ENCODE data around the gene CCDC88C.

GRCh38 chr14:91270188-91270587 is 147.4 kb downstream of the CCDC88C start:
- no peak for TF ChIP-seq ZNF331 (CRISPR knock-in tag; IDR thresholded peaks at IDR 0.05; ENCODE audit: low read depth)
- TF ChIP-seq, protein P1, sequence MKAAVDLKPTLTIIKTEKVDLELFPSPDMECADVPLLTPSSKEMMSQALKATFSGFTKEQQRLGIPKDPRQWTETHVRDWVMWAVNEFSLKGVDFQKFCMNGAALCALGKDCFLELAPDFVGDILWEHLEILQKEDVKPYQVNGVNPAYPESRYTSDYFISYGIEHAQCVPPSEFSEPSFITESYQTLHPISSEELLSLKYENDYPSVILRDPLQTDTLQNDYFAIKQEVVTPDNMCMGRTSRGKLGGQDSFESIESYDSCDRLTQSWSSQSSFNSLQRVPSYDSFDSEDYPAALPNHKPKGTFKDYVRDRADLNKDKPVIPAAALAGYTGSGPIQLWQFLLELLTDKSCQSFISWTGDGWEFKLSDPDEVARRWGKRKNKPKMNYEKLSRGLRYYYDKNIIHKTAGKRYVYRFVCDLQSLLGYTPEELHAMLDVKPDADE (IDR thresholded peaks at IDR 0.05), result no peak
- no peak for TF ChIP-seq POLR2AphosphoS5 (IDR thresholded peaks at IDR 0.05; ENCODE audit: low read depth)
- TF ChIP-seq, protein P2, sequence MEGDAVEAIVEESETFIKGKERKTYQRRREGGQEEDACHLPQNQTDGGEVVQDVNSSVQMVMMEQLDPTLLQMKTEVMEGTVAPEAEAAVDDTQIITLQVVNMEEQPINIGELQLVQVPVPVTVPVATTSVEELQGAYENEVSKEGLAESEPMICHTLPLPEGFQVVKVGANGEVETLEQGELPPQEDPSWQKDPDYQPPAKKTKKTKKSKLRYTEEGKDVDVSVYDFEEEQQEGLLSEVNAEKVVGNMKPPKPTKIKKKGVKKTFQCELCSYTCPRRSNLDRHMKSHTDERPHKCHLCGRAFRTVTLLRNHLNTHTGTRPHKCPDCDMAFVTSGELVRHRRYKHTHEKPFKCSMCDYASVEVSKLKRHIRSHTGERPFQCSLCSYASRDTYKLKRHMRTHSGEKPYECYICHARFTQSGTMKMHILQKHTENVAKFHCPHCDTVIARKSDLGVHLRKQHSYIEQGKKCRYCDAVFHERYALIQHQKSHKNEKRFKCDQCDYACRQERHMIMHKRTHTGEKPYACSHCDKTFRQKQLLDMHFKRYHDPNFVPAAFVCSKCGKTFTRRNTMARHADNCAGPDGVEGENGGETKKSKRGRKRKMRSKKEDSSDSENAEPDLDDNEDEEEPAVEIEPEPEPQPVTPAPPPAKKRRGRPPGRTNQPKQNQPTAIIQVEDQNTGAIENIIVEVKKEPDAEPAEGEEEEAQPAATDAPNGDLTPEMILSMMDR (conservative IDR thresholded peaks at IDR 0.05; ENCODE audit: low read depth in 2 of 2), result no peak
- TF ChIP-seq EZH2phosphoT487 (IDR thresholded peaks at IDR 0.05; ENCODE audit: unreplicated experiment), result no peak
- TF ChIP-seq CREB1 (CRISPR knock-in tag; IDR thresholded peaks at IDR 0.05; ENCODE audit: low read depth), result no peak
- TF ChIP-seq REST (IDR thresholded peaks at IDR 0.05; ENCODE audit: unreplicated experiment), result no peak
- TF ChIP-seq EZH2 (IDR thresholded peaks at IDR 0.05; ENCODE audit: low read depth, unreplicated experiment), result no peak
- no peak for TF ChIP-seq NANOG (IDR thresholded peaks at IDR 0.05; ENCODE audit: borderline replicate concordance)
- TF ChIP-seq, protein P3, sequence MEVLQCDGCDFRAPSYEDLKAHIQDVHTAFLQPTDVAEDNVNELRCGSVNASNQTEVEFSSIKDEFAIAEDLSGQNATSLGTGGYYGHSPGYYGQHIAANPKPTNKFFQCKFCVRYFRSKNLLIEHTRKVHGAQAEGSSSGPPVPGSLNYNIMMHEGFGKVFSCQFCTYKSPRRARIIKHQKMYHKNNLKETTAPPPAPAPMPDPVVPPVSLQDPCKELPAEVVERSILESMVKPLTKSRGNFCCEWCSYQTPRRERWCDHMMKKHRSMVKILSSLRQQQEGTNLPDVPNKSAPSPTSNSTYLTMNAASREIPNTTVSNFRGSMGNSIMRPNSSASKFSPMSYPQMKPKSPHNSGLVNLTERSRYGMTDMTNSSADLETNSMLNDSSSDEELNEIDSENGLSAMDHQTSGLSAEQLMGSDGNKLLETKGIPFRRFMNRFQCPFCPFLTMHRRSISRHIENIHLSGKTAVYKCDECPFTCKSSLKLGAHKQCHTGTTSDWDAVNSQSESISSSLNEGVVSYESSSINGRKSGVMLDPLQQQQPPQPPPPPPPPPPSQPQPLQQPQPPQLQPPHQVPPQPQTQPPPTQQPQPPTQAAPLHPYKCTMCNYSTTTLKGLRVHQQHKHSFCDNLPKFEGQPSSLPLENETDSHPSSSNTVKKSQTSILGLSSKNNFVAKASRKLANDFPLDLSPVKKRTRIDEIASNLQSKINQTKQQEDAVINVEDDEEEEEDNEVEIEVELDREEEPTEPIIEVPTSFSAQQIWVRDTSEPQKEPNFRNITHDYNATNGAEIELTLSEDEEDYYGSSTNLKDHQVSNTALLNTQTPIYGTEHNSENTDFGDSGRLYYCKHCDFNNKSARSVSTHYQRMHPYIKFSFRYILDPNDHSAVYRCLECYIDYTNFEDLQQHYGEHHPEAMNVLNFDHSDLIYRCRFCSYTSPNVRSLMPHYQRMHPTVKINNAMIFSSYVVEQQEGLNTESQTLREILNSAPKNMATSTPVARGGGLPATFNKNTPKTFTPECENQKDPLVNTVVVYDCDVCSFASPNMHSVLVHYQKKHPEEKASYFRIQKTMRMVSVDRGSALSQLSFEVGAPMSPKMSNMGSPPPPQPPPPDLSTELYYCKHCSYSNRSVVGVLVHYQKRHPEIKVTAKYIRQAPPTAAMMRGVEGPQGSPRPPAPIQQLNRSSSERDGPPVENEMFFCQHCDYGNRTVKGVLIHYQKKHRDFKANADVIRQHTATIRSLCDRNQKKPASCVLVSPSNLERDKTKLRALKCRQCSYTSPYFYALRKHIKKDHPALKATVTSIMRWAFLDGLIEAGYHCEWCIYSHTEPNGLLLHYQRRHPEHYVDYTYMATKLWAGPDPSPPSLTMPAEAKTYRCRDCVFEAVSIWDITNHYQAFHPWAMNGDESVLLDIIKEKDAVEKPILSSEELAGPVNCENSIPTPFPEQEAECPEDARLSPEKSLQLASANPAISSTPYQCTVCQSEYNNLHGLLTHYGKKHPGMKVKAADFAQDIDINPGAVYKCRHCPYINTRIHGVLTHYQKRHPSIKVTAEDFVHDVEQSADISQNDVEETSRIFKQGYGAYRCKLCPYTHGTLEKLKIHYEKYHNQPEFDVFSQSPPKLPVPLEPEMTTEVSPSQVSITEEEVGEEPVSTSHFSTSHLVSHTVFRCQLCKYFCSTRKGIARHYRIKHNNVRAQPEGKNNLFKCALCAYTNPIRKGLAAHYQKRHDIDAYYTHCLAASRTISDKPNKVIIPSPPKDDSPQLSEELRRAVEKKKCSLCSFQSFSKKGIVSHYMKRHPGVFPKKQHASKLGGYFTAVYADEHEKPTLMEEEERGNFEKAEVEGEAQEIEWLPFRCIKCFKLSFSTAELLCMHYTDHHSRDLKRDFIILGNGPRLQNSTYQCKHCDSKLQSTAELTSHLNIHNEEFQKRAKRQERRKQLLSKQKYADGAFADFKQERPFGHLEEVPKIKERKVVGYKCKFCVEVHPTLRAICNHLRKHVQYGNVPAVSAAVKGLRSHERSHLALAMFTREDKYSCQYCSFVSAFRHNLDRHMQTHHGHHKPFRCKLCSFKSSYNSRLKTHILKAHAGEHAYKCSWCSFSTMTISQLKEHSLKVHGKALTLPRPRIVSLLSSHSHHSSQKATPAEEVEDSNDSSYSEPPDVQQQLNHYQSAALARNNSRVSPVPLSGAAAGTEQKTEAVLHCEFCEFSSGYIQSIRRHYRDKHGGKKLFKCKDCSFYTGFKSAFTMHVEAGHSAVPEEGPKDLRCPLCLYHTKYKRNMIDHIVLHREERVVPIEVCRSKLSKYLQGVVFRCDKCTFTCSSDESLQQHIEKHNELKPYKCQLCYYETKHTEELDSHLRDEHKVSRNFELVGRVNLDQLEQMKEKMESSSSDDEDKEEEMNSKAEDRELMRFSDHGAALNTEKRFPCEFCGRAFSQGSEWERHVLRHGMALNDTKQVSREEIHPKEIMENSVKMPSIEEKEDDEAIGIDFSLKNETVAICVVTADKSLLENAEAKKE (CRISPR knock-in tag; IDR thresholded peaks at IDR 0.05), result no peak
- TF ChIP-seq JUNB (IDR thresholded peaks at IDR 0.05; ENCODE audit: unreplicated experiment), result no peak
